Right lobe of liver (tissue), 6 donors: ENCODE results near the gene AOAH. TPM values are rescaled to one million over a fixed set of nuclear protein-coding genes. Genes with fewer than 3 reads are reported as not detected.

Source experiments
- ATAC-seq, 4 donors: fragments of 200-7000 bp; cut with Tn5 transposase; one replicate each; pipeline ENCODE4 v1.9.1; 2020; ENCODE audit warnings: mild to moderate bottlenecking in 4 of 4, moderate library complexity in 4 of 4
- DNase-seq, 3 donors: peaks; one replicate each; pipeline ENCODE4 v3.0.0-alpha.2; 2020
- H3K27ac ChIP-seq, 3 donors: fragments of 200-600 bp; one replicate each; pipeline ENCODE4 v1.8.0; 2022
- H3K27me3 ChIP-seq, 2 donors: fragments of 200-600 bp; one replicate each; pipeline ENCODE4 v1.8.0; 2022
- H3K36me3 ChIP-seq, 4 donors: fragments of 200-600 bp; sonication (generic) in 1 of 4; one replicate each; pipeline versions ENCODE4 v1.5.1 to v1.8.0; 2017 to 2022; ENCODE audit warnings: control low read depth in 1 of 4
- H3K4me1 ChIP-seq, 4 donors: fragments of 200-600 bp; sonication (generic) in 1 of 4; one replicate each; pipeline versions ENCODE4 v1.5.1 to v1.8.0; 2017 to 2022; ENCODE audit warnings: control low read depth in 1 of 4
- H3K4me3 ChIP-seq, 3 donors: fragments of 200-600 bp; one replicate each; pipeline ENCODE4 v1.8.0; 2022
- H3K9me3 ChIP-seq, 4 donors: fragments of 200-600 bp; sonication (generic) in 1 of 4; one replicate each; pipeline versions ENCODE4 v1.5.1 to v1.8.0; 2017 to 2022; ENCODE audit warnings: control low read depth in 1 of 4
- POLR2A ChIP-seq: fragments of 450-650 bp; IDR thresholded peaks from one replicate; pipeline ENCODE4 v1.6.1; 2017; ENCODE audit warnings: antibody characterized with exemption, mild to moderate bottlenecking
- WGBS: methylation state at CpG from one replicate; pipeline ENCODE4 v1.1.6; 2018; ENCODE audit warnings: low coverage, low lambda C conversion rate; ENCODE audit not compliant: insufficient coverage; ENCODE audit errors: missing lambda C conversion rate; 5-methylcytosine and 5-hydroxymethylcytosine counted together
- intact Hi-C, 2 donors: fragments of 100-400 bp; cut with DNase I; formaldehyde crosslinking; loops; one replicate each; pipeline versions ENCODE4 v1.11.2 to v1.14.1; 2022
- total RNA-seq, 6 experiments: library from RNA; depleted of rRNA in 2 of 6; stranded (reverse); fragments of >200 nt in 2 of 6; fragmentation: NEBNext Ultra II Directional in 3 of 6; extraction: Animal tissue kit (Norgen Biotek cat#: 25700) in 3 of 6; gene quantifications; one replicate each; pipeline versions ENCODE4 v1.1.0 to v1.2.4, GENCODE V29; 2016 to 2023
- TF ChIP-seq, protein P1 (sequence below), 4 donors: fragments of 200-600 bp in 3 of 4; fragments of 450-650 bp in 1 of 4; IDR thresholded peaks; one replicate each; pipeline versions ENCODE4 v1.5.1 to v1.8.0; 2016 to 2022; ENCODE audit warnings: antibody characterized with exemption in 4 of 4, mild to moderate bottlenecking in 2 of 4
- donor health status: DM: no; HTN: yes; CAD: no.
- donor health status: DM: no; HTN: no; CAD: no.
- donor health status: DM: no; HTN: no; CAD: no.
- donor health status: DM: no; HTN: yes; CAD: no.
- donor health status: DM: no; HTN: yes; CAD: no.

The AOAH gene
- total RNA-seq, 6 experiments from 2014 or later: 2.9 to 11.3 (median 6.4) TPM

DNA sequence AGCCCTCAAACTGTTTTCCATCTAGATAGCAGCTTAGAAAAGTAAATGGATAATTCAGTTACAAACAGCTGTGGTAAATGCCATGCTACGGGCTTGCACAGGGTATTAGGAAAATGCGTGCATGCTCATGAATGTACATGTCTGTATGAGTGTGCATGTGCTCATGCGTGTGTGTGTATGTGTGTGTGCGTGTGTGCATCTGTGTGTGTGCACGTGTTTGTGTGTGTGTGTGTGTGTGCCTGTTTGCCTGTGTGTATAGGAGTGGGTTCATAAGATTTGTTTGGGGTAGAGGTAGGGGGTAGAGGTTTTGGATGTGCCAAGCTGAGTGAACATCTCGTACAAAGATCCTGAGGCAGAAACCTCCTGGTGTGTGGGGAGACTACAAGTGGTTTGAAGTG is 52.9 kb downstream of the AOAH start:
- DNase-seq: no peak
- no peak for ATAC-seq
- H3K27ac ChIP-seq: no peak overlapping the region

DNA sequence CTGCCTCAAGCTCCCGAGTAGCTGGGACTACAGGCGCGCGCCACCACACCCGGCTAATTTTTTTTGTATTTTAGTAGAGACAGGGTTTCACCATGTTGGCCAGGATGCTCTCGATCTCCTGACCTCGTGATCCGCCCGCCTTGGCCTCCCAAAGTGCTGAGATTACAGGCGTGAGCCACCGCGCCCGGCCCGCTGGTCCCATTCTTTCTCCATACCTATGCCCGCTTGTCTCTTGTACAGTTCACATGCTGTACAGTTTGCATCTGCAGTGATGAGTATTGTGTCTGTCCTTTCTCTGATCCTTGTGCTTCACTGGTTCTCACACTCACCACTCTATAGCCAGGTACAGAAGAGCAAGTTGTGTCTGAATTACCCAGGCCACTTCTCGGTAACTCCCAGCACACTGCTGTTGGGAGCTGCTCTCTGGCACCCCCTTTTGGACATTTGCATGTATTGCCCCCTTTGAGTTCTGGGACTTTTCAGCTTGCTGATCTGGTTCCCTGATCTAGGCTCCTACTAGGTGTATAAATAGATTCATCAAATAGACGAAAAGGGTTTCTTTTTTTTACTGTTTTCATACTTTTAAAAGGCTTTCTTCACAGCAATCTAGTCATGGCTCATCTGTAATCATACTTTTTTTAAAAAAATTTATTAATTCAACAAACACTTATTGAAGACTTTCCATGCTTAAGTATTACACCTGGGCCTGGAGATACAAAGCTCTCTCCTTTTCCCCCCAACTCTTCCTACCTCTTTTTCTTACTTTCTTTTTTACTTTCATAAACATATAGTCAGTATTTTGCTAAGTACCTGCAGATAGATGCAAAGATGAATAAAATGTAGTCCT is 53.5 kb downstream of the AOAH start:
- ATAC-seq (peak; percentile 98 to 100 (median 99)), DNase-seq (peak in 2 of 3 donors; percentile 35 to 68)
- Histone ChIP-seq H3K27me3 (no peaks in the 10 kb centered on the region), H3K4me1 (no peaks in the 10 kb centered on the region), H3K36me3 (no peaks in the 10 kb centered on the region), H3K4me3 (no peak overlapping the region), H3K27ac (no peak overlapping the region), H3K9me3 (no peaks in the 10 kb centered on the region)
- TF ChIP-seq, protein P1, sequence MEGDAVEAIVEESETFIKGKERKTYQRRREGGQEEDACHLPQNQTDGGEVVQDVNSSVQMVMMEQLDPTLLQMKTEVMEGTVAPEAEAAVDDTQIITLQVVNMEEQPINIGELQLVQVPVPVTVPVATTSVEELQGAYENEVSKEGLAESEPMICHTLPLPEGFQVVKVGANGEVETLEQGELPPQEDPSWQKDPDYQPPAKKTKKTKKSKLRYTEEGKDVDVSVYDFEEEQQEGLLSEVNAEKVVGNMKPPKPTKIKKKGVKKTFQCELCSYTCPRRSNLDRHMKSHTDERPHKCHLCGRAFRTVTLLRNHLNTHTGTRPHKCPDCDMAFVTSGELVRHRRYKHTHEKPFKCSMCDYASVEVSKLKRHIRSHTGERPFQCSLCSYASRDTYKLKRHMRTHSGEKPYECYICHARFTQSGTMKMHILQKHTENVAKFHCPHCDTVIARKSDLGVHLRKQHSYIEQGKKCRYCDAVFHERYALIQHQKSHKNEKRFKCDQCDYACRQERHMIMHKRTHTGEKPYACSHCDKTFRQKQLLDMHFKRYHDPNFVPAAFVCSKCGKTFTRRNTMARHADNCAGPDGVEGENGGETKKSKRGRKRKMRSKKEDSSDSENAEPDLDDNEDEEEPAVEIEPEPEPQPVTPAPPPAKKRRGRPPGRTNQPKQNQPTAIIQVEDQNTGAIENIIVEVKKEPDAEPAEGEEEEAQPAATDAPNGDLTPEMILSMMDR (IDR thresholded peaks at IDR 0.05): peak; percentile 91 to 94 (median 92)
- TF ChIP-seq POLR2A: no peak
- intact Hi-C loops: loop anchor here in 1 of 2 donors (10.0 kb wide), 1 partner anchor 186 kb away; no protein-coding TSS in a partner anchor
- 33% methylated on average over 3 of the region's 17 CpGs for WGBS

More for the DNA sequence above, 52.9 kb downstream of the AOAH start:
- Histone ChIP-seq H3K27me3 (no peaks in the 10 kb centered on the region), H3K4me3 (no peak overlapping the region), H3K36me3 (no peaks in the 10 kb centered on the region), H3K9me3 (no peaks in the 10 kb centered on the region), H3K4me1 (no peaks in the 10 kb centered on the region)
- intact Hi-C loops: loop anchor here in 1 of 2 donors (10.0 kb wide), 1 partner anchor 187 kb away; no protein-coding TSS in a partner anchor
- 69% methylated on average over 6 of the region's 6 CpGs for WGBS
- no peak for TF ChIP-seq POLR2A
- TF ChIP-seq, protein P1 (IDR thresholded peaks at IDR 0.05): no peak

DNA sequence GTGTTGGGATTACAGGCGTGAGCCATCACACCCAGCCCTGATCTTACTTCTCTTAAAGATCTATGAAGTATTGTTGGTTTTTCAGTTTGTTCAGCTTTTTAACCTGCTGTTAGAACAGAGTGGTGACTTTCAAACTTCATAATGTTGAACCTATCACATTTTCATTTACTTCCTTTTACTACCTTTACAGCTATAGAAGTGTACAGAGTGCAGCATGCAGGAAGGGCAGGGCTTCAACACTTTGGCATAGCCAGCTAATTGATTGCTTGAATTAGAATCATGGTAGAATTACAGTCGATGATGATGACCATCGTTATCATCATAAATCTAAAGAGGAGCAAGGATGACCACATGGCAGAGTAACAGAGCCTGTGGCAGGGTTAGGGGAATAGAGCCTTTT is 55.5 kb downstream of the AOAH start:
- no peak overlapping the region for H3K4me3 ChIP-seq
- ATAC-seq (no peak), DNase-seq (no peak)
- WGBS: 50% methylated on average over 3 of the region's 3 CpGs
- no peaks in the 10 kb centered on the region for H3K36me3 ChIP-seq
- intact Hi-C loops: loop anchor here in 1 of 2 donors (10.0 kb wide), 1 partner anchor 184 kb away; no protein-coding TSS in a partner anchor
- TF ChIP-seq POLR2A: no peak
- TF ChIP-seq, protein P1 (IDR thresholded peaks at IDR 0.05): no peak
- H3K9me3 ChIP-seq: no peaks in the 10 kb centered on the region
- no peaks in the 10 kb centered on the region for H3K4me1 ChIP-seq
- no peak overlapping the region for H3K27ac ChIP-seq
- no peaks in the 10 kb centered on the region for H3K27me3 ChIP-seq

DNA sequence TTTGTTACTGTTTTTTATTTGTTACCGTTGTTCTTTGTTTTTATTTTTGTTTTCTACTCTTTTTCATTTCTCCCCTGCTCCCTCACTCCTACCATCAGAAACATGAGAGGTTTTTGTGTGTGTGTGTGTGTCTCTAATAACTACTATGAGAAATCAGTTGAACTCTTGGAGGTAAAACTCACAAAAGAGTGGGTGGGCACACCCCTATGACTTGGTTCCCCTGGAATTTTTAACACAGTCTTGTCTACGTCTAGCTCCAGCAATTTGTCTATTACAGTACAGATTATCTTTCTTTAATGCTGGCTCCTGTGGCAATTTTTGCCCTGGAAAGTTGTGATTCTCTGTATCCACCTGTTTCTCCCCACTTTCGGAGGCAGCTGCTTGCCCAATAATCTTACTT is 56.2 kb downstream of the AOAH start:
- intact Hi-C loops: loop anchor here in 1 of 2 donors (10.0 kb wide), 1 partner anchor 183 kb away; no protein-coding TSS in a partner anchor
- H3K4me1 ChIP-seq: no peaks in the 10 kb centered on the region
- DNase-seq (no peak), ATAC-seq (no peak)
- WGBS: 54% methylated on average over 3 of the region's 3 CpGs
- H3K9me3 ChIP-seq: no peaks in the 10 kb centered on the region
- no peaks in the 10 kb centered on the region for H3K27me3 ChIP-seq
- TF ChIP-seq POLR2A: no peak
- H3K36me3 ChIP-seq: no peaks in the 10 kb centered on the region
- H3K27ac ChIP-seq: no peak overlapping the region
- no peak overlapping the region for H3K4me3 ChIP-seq
